Hypothalamus (tissue), 51 donors: ENCODE results near the gene SRD5A1.

Experiments
- DNase-seq, 51 donors: peaks; one replicate each; lab custom pipeline; 2025; lab: John Stamatoyannopoulos, UW

The SRD5A1 gene

DNA sequence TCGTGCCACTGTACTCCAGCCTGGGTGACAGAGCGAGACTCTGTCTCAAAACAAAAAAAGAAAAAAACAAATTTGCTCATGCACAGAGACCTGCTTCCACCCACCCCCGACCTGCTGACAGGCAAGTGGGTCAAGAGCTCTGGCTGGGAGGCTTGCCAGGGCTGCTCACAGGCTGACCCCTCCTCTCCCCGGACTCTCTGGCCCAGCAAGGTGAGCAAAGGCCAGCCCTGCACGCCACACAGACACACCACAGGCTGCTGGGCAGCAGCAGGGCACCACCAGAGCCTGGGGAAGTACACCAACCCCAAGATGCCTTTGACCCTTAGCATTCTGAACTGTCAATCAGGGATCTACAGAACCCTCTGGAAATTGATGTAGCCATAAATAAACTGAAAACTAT, 29.6 kb upstream of the SRD5A1 start:
- no peak for DNase-seq

DNA sequence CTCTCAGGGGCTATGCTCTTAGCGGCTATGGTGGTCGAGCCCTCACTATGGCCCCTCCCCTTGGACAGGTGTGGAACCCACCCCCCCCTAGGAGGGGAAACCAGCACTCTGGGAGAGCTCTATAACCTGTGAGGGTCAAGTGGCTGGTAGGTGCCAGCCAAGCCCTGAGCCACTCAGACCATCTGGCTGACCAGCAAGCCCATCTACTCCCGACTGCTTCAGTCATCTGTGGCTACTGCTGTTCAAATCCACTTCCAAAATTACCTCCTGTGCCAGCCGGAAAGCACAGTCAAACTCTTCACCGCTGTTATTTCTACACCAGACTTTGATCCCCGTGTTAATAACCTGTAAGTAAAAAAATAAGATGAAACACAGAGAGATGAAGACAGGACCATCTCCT, 28.9 kb upstream of the SRD5A1 start:
- no peak for DNase-seq

DNA sequence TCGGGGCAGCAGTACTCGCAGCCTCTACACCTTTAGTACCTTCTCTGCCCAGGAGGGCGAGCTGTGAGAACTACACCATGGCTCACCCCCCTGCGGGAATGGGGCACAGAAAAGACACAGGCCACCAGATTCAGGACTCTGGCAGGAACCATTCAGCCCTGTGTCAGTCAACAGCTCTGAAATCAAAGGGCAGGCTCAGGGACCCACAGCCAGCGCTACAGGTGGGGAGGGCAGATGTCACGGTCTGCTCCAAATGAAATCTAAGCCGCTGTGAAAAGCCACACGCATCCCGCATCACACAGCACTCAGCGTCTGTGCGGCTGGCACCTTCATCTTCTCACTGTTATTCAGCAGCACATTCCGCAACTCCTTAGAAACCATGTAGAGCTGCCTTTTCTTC, 28.3 kb upstream of the SRD5A1 start:
- DNase-seq, result no peak

DNA sequence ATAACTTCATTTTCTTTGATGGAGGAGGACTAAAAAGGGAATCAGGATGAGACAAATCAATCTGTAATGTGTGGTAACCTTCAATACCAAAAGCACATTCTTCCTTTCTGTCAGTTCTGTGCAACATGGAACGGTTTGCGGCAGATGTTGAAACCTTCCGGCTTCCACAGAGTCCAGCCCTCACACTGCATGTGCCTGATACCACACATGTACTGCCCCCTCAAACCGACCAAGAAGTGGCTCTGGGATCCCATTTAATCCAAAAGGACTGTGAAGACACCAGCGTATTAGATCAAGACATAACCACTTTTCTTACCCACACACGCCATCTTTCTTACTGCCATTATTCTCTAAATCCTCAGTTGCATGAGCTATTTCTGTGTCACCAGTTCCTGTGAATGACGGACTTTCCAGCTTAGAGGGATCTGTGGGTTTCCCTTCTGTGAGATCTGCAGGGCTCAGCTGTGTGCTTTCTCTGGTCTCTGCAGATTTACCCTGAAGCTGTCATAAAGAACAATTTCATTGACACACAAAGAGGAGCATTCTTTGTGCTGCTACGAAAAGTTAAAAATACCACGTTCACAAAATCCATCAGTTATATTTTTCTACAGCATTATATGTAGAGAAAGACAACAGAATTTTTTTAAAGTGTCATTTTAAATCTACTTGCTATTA, 26.2 kb upstream of the SRD5A1 start:
- no peak for DNase-seq

DNA sequence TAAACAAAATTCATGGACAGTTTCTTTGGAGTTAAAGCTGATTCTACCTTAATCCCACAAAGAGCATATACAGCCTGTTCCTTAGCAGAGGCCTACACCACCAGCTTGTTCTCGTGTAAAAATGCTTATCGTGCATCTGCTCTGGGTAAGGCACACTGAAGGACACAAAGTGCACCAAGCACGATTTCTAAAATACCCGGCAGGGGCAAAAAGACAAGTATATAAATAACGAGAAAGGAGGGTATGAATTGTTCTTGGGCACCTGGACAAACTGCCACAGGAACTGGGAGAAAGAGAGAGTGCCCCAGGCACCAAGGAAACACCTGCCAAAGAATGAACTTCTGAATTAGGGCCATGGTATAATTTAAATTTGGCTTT, 25.7 kb upstream of the SRD5A1 start:
- DNase-seq, result no peak

DNA sequence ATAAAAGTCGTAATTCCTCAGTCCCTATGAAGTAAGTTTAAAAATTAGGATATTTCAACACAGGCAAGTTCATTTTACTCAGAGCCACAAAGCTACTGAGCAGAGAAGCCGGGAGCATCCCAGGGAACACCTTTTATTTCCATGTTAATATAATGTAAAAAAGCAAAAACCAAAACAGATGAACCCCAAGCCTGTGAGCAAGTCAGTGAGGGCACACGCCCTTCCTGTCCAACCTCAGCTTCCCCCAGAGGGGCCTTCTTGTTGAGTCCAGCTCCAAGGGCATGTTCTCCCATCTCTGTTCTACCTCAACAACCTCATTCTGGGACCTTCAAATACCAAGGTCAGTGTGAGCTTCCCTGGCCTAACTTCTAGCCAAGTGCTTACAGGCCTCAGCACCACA, 25.2 kb upstream of the SRD5A1 start:
- DNase-seq, result no peak

DNA sequence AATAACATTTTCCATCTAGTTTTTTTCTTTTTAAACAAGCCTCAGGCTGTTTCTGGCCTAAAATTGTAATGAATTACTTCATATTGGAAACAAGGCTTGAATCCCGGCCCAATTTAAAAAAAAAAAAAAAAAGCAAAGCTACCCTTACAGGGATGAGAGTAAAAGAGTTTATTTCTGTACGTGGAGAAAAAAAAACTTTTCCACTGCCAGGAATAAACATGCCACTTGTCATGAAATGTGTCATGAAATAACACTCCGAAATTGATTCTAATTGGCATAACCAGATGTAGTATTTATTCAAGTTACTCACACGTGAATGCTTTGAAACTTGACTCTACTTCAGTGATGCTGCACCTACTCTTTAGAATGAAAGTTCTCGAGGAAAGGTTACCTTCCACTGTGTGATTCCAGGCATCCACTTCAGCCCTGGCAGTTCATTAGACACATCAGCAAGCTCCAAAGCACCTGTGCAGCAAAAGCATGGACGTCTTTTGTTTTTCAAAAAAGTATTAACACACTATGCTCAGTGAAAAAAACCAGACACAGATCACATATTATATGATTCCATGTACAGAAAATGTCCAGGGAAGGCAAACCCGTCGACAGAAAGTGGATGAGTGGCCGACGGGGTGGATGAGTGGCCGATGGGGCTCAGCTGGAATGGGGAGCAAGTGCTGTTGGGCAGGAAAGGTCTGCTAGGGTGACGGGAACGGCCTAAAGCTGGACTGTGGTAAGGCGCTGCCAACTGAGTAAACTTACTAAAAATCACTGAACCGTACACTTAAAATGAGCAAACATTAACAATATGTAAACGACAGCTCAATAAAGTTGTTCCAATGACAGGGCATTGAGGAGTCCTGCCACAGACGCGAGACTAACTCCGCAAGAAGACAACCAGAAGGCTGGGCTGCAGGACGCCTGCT, 21.6 kb upstream of the SRD5A1 start:
- DNase-seq, result no peak

DNA sequence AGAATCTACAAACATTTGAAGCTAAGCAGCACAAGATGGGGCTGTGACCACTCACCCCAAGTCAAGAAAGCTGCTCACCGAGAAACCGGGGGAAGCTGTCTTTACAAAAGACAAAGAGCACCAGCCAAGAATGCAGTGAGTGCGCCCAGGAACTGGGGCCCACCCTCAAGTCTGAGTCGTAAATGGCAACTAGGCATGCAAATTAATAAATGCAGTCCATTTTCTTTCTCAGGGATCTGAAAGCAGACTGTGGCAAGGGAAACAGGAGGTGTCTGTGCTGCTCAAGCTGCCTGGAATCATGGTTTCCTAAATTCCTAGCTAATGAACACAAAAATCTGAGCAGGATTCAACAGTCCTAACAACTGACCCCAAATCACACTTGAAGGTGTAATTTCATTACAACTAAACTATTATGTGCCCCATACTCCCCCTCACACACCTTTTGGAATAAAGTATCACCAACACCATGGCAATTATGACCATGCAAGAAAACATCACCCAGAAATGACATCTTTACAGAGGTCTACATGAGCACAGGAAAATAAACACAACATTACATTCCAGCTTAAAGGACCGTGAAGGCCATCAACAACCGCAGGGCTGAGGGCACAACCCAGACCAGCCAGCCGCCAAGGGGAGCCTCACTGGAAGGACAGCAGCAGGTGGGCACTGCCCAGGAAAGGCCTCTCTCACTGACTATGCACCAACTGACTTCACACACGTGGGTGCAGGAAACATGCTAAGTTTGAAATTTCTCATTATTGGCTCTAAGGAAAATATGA, 18.0 kb upstream of the SRD5A1 start:
- no peak for DNase-seq

DNA sequence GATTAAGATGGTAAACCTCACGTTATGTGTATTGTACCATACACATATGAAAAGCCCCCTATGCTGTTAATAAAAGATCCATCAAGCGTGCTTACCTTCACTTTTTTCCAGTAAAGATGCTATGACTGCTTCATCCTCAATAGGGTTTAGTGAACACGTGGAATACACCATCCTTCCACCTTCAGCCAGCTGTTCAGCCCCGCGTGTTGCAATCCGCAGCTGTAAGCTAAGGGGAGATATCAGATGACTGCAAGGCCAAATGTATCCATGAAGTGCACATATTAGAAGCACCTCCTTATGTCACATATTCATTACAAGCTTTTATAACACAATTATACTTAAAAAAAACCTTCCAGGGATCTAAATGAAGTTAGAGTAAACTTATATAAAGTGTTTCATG, 16.6 kb upstream of the SRD5A1 start:
- DNase-seq, result no peak

DNA sequence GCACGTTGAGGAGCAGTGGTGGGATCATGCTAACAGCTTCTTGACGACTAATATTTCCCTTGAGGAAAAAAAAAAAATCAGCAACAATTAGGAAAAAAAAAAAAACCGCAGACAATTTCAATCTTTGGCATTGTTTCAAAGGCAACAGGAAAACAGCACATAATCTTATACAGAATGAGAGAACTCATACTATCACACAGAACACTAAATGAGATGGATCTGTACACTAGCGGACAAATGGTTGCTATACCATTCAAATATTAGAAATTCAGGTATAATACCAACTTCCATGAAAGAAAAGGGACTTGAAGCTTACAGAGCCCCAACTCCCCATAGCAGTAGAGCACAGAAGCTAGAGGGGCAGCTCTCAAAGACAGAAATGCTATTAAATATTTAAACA, 10.0 kb upstream of the SRD5A1 start:
- DNase-seq, result no peak

DNA sequence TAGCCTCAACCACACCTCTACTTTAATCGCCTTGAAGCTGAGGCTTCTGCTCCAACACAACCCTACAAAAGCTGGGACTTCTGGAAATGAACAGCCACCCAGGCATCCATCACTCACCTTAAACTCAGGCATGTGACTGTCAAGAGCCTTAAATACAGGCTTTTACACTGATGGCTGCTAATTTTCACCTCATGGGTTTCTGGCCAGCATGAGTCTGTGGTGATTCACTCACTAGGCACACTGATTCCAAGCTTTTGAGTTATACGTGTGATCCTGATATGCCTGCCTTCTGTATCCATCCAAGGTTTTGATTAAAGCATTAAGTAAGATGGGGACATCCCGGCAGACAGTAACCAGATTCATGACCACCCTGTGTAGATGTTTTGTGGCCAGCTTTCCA, 9.3 kb upstream of the SRD5A1 start:
- no peak for DNase-seq

DNA sequence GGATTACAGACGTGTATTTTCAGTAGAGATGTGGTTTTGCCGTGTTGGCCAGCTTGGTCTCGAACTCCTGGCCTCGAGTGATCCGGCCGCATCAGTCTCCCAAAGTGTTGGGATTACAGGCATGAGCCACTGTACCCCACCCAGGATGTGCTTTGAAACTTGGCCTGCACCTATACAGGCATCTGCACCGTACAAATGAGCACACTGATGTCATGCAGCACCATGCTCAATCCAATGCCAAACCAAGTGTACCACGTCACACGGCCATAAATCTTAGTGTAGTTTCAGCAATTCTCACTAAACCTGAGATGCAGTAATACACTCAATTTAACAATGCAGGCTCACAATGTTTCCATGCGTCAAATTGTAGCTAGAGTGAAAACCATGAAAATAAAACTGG, 6.7 kb upstream of the SRD5A1 start:
- DNase-seq, result no peak

DNA sequence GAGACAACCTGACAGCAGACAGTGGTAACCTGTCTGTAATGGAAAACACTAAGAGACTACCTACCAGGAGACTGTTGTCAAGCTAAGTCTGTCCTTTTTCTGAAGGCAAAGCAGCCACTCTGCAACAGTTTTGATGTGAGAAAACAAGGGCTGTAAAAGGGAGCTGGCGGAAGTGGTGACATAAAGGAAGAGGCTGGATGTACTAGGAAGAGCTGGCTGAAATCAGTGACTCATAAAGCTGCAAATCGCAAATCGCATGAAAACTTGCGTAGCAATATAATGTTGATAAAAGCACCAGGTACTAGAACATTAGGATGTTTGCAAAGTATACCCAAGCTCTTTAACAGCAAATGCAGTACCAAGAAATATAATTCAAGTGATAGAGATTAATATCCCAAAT, 1.8 kb upstream of the SRD5A1 start:
- DNase-seq, result no peak

DNA sequence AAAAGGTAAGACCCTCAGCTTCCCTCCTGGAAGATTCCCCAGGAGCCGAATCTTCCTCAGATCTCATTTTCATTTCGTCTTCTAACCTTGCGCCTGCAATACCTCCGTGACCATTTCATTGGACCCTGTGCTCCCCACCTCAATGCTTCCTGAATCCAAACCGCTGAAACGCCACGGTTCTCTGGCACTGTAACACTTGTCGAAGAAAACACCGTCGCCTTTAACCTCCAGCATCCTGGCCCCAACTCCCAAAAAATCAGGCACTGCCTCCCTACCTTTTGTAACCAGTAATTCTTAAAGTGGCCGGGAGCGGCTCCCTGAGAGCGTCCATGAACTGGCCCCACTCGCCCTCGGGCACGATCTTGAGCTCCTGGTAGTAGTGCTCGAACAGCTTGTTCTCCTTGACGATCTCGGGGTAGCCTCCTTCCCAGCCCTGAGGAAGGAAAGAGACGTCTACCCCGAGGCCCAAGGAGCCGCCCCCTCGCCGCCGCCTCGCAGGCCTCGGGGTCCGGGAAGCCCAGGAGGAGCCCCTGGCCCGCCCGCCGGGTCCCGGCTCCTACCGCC, 834 bp upstream of the SRD5A1 start:
- DNase-seq, result peak in 2 of 51 donors; percentile 20 to 53

DNA sequence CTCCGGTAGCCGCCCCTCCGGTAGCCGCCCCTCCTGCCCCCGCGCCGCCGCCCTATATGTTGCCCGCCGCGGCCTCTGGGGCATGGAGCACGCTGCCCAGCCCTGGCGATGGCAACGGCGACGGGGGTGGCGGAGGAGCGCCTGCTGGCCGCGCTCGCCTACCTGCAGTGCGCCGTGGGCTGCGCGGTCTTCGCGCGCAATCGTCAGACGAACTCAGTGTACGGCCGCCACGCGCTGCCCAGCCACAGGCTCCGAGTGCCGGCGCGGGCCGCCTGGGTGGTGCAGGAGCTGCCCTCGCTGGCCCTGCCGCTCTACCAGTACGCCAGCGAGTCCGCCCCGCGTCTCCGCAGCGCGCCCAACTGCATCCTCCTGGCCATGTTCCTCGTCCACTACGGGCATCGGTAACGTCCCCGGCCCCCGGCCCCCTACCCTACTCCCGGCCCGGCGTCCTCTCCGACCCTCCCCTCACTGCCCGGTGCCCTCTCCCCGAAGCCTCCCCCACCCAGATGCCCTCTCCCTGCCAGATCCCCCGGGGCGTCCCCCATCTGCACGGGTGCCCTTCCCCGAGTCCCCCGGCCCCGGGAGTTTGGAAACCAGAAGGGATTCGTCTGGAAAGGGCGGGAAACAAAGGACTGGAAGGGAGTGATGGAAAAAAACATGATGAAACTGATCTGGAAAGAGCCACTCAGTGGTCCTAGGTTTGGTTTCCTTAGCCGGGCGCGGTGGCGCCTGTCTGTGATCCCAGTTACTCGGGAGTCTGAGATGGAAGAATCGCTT, 417 bp downstream of the SRD5A1 start:
- peak in 16 of 51 donors; percentile 17 to 76 (median 45) for DNase-seq

DNA sequence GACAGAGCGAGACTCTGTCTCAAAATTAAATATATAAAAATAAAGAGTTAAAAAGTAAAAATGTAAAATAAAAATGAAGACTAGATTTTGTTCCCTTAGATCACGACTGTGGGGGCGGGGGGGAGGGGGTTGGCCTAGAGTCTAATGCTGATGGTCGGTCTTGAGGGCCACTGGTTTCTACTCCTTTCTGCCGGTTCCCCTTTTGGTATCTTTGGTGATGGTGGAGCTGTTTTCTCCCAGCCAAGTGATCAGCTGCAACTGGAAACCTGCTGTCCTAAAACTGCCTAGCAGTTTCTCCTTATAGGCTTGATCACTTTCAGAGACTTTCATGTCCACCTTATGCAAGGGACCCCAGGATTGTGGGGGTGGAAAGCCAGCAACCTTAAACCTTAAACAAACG, 1.1 kb downstream of the SRD5A1 start:
- no peak for DNase-seq

DNA sequence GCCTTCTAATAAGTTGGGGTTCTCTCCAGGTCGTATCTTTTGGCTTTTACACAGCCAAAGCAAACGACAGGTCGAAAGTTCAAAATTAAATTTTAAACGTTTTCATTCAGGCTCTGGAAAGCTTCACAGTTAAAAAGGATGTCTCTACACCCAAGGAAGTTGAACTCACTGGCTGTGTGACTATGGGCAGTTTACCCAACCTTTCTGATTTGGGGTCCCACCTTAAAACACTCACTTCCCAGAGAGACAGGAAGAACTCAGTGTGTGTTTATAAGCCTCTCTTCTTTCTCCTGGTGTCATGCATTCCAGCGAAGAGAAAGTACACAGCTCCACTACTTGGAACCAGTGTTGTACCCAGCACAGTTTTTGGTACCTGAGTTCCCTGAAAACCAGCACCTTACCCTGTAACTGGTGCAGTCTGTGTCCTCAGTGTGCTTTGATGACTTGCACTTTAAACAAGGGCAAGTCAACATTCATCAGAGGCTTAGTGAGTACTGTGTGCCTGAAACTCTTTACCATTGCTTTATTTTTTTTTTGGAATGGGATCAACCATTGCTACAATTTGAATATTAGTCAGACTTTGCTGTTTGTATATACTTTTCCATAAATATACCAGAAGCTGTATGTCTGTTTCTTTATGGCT, 1.7 kb downstream of the SRD5A1 start:
- no peak for DNase-seq

DNA sequence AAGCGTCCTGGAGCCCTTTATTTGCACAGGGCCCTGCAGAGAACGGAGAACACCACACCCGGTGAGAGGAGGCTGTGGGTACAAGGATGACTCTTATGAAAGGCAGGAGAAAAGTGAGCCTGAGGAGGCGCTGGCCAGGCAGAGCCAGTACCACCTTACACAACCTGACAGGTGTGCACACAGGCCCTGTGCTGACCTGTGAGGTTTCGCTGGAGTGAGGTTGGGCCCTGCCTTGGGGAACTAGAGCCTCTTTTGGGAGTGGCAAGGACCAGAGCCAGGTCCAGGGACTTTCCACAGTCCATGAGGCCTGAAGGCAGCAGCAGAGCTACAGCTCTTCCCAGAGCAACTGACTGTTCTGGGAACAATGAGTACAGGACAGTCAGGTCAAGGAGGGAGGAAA, 3.1 kb downstream of the SRD5A1 start:
- DNase-seq, result no peak

DNA sequence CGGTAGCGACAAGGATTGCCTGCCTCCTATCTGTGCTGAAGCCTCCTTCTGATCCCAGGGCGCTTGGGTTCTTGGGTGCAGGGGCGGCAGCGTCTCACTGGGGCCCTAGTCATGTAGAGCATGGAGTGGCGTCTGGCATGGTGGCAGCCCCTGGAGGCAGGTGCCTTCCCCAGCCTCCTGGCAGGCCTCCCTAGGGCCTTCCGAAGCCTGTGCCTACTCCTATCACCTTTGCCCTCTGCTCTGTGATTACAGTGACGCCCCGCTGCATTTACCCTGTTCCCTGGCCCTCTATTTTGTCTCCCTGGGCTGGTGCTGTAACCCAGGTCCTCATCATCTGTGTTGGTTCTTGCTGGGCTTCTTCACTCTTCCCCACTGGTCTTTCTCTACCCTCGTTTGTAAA, 3.8 kb downstream of the SRD5A1 start:
- DNase-seq, result no peak

DNA sequence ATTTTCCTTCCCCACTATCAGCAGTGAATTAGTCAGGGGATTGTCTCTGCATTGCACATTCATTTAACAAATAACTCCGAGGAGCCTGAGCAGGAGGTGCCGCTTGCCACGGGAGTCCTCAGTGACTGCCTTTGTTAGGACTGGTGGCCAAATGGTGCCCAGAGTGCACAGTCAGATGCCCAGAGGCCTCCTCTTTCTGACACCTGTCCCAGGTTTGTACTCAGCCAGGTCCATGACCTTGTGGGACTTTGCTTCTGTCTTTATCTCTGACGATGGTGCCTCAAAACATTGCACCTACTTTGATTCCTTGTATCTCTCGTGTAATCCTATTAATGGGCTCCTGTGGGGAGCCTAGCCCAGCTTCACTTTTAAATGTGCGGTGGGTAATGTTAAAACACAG, 4.3 kb downstream of the SRD5A1 start:
- DNase-seq, result no peak
